HepG2 (cell line): ENCODE results near the gene SLC6A17. TPM values are rescaled to one million over a fixed set of nuclear protein-coding genes. Genes with fewer than 3 reads are reported as not detected.

Experiments used
- BHLHE40 ChIP-seq: IDR thresholded peaks from 2 replicates; pipeline ENCODE4 v1.6.1; 2011; ENCODE audit warnings: low read length, improper control_type of control experiment
- CREB1 ChIP-seq, 2 experiments: fragments of 450-650 bp in 1 of 2; IDR thresholded peaks; 2 replicates each; pipeline ENCODE4 v1.6.1; 2016 to 2017; ENCODE audit warnings: control low read depth in 1 of 2, mild to moderate bottlenecking in 1 of 2, missing compliant biosample characterization in 1 of 2, missing genetic modification characterization in 1 of 2
- HDAC6 ChIP-seq: fragments of 200-600 bp; sonication (generic); IDR thresholded peaks from 2 replicates; pipeline ENCODE4 v1.7.0; 2017; ENCODE audit warnings: mild to moderate bottlenecking, antibody characterized with exemption, low read length, low read depth
- KLF13 ChIP-seq: sonication (generic); formaldehyde crosslinking; IDR thresholded peaks from 2 replicates; pipeline ENCODE4 v1.4.0; 2020; ENCODE audit warnings: mild to moderate bottlenecking, missing genetic modification reagents
- MTF2 ChIP-seq: sonication (generic); formaldehyde crosslinking; IDR thresholded peaks from 2 replicates; pipeline ENCODE4 v1.5.0; 2020; ENCODE audit warnings: missing genetic modification reagents, borderline replicate concordance
- MYNN ChIP-seq: sonication (generic); formaldehyde crosslinking; IDR thresholded peaks from 2 replicates; pipeline ENCODE4 v1.4.0; 2020; ENCODE audit warnings: mild to moderate bottlenecking, low read depth, missing genetic modification reagents
- TSC22D2 ChIP-seq: sonication (generic); formaldehyde crosslinking; IDR thresholded peaks from 2 replicates; pipeline ENCODE4 v1.5.1; 2020; ENCODE audit warnings: missing genetic modification reagents, mild to moderate bottlenecking, borderline replicate concordance
- U2AF1 ChIP-seq: fragments of 200-400 bp; formaldehyde crosslinking; optimal IDR thresholded peaks from 2 replicates; pipeline ENCODE3; 2017; ENCODE audit warnings: mild to moderate bottlenecking, low read depth, low read length
- ZNF350 ChIP-seq: sonication (generic); formaldehyde crosslinking; IDR thresholded peaks from 2 replicates; pipeline ENCODE4 v1.4.0; 2020; ENCODE audit warnings: mild to moderate bottlenecking, low read depth, missing genetic modification reagents, borderline replicate concordance
- ZNF552 ChIP-seq: sonication (generic); formaldehyde crosslinking; IDR thresholded peaks from 2 replicates; pipeline ENCODE4 v1.9.0; 2022; ENCODE audit warnings: missing genetic modification reagents, mild to moderate bottlenecking, borderline replicate concordance
- ZNF792 ChIP-seq: IDR thresholded peaks from 2 replicates; pipeline ENCODE4 v1.6.1; 2016
- ZNF83 ChIP-seq: sonication (generic); formaldehyde crosslinking; IDR thresholded peaks from 2 replicates; pipeline ENCODE4 v1.4.0; 2020; ENCODE audit warnings: missing genetic modification reagents, mild to moderate bottlenecking, borderline replicate concordance
- ZSCAN9 ChIP-seq: IDR thresholded peaks from 2 replicates; pipeline ENCODE4 v1.6.1; 2016; ENCODE audit warnings: borderline replicate concordance
- polyA plus RNA-seq, 8 experiments: library from polyadenylated mRNA; depleted of rRNA in 3 of 8; stranded (reverse) in 7 of 8; unstranded in 1 of 8; fragments of >200 nt; fragmentation: Illumina TruSeq in 4 of 8; extraction: Trizol in 4 of 8; gene quantifications; 2 replicates each; pipeline versions ENCODE4 v1.2.1 to v1.2.3, GENCODE V29; 2011 to 2016; ENCODE audit warnings: low read depth in 4 of 8, missing spikeins in 1 of 8, mixed read lengths in 1 of 8; ENCODE audit not compliant: insufficient read depth in 1 of 8
- total RNA-seq, 5 experiments: library from RNA; depleted of rRNA; stranded (reverse); fragments of >200 nt; fragmentation: Illumina TruSeq; extraction: Trizol; gene quantifications; 2 replicates each; pipeline ENCODE4 v1.2.3, GENCODE V29; 2016; ENCODE audit warnings: low read depth in 1 of 5
- TF ChIP-seq, protein P1 (sequence below), 2 experiments: sonication (generic) in 1 of 2; formaldehyde crosslinking in 1 of 2; IDR thresholded peaks; 2 replicates each; pipeline versions ENCODE4 v1.6.1 to v1.9.0; 2014 to 2022; ENCODE audit warnings: antibody characterized with exemption in 1 of 2, borderline replicate concordance in 1 of 2, inconsistent platforms in 1 of 2, low read depth in 1 of 2, missing genetic modification reagents in 1 of 2
- TF ChIP-seq, protein P2 (sequence below): sonication (generic); formaldehyde crosslinking; IDR thresholded peaks from 2 replicates; pipeline ENCODE4 v1.8.0; 2023; ENCODE audit warnings: mild to moderate bottlenecking, missing genetic modification reagents
- TF ChIP-seq, protein P3 (sequence below): sonication (generic); formaldehyde crosslinking; IDR thresholded peaks from 2 replicates; pipeline ENCODE4 v1.4.0; 2020; ENCODE audit warnings: missing genetic modification reagents

Gene SLC6A17
- total and polyA plus RNA-seq, 2 of the 13 experiments (the other 11 are each of a cell fraction or from before 2014, with no cell fraction given) = not detected

DNA sequence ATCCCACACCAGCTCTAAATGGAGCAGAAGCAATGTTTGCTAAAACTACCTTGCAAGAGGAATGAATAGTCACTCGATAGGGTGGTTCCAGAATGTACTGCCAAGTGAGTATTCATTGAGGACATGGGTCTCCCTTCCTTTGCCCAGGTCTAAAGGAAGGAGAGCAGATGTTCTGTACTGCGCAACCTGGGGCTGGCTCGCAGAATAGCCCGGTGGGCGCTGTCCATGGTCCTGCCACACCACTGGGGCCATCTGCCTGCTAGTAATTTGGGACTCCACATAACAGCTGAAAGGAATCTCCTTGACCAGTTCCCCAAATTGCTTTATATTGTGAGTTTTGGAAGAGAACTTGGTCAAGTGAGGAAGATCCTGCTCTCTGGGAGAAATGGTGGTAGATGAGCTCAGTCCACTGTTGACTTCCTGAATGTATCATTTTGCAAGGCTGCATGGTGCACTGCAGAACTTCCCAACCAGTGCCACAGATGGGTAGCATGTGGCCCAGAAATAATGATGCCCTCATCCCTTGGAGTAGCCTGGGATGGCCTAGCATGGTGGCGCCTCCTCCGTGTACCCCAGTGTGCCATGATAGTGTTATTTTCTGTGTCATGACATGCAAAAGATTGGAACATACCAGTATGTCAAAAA lies 5.7 kb downstream of the SLC6A17 start (continued):
- TF ChIP-seq, protein P1, sequence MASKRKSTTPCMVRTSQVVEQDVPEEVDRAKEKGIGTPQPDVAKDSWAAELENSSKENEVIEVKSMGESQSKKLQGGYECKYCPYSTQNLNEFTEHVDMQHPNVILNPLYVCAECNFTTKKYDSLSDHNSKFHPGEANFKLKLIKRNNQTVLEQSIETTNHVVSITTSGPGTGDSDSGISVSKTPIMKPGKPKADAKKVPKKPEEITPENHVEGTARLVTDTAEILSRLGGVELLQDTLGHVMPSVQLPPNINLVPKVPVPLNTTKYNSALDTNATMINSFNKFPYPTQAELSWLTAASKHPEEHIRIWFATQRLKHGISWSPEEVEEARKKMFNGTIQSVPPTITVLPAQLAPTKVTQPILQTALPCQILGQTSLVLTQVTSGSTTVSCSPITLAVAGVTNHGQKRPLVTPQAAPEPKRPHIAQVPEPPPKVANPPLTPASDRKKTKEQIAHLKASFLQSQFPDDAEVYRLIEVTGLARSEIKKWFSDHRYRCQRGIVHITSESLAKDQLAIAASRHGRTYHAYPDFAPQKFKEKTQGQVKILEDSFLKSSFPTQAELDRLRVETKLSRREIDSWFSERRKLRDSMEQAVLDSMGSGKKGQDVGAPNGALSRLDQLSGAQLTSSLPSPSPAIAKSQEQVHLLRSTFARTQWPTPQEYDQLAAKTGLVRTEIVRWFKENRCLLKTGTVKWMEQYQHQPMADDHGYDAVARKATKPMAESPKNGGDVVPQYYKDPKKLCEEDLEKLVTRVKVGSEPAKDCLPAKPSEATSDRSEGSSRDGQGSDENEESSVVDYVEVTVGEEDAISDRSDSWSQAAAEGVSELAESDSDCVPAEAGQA (IDR thresholded peaks at IDR 0.05; ENCODE audit: low read depth) = no peak
- TF ChIP-seq, protein P1 (CRISPR knock-in tag; IDR thresholded peaks at IDR 0.05; ENCODE audit: borderline replicate concordance) = 0 out of 2 replicates have a peak, but pooled peaks have one; percentile 65
- TF ChIP-seq MYNN (CRISPR knock-in tag) (no peak), ZSCAN9 (peak; percentile 75; the same call in 1 of the 2 replicates), MTF2 (CRISPR knock-in tag) (no peak), ZNF350 (CRISPR knock-in tag) (no peak), ZNF83 (CRISPR knock-in tag) (no peak), TSC22D2 (peak; percentile 75; the same call in 1 of the 2 replicates), CREB1 (IDR thresholded peaks at IDR 0.05) (no peak), CREB1 (CRISPR knock-in tag; IDR thresholded peaks at IDR 0.05) (no peak), ZNF552 (CRISPR knock-in tag) (0 out of 2 replicates have a peak, but pooled peaks have one; percentile 59), KLF13 (CRISPR knock-in tag) (no peak), U2AF1 (no peak), ZNF792 (CRISPR knock-in tag) (0 out of 2 replicates have a peak, but pooled peaks have one; percentile 42), BHLHE40 (no peak), HDAC6 (no peak)
- TF ChIP-seq, protein P2, sequence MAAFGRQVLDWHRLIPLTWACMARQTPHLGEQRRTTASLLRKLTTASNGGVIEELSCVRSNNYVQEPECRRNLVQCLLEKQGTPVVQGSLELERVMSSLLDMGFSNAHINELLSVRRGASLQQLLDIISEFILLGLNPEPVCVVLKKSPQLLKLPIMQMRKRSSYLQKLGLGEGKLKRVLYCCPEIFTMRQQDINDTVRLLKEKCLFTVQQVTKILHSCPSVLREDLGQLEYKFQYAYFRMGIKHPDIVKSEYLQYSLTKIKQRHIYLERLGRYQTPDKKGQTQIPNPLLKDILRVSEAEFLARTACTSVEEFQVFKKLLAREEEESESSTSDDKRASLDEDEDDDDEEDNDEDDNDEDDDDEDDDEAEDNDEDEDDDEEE (CRISPR knock-in tag) = 0 out of 2 replicates have a peak, but pooled peaks have one; percentile 40
- TF ChIP-seq, protein P3, sequence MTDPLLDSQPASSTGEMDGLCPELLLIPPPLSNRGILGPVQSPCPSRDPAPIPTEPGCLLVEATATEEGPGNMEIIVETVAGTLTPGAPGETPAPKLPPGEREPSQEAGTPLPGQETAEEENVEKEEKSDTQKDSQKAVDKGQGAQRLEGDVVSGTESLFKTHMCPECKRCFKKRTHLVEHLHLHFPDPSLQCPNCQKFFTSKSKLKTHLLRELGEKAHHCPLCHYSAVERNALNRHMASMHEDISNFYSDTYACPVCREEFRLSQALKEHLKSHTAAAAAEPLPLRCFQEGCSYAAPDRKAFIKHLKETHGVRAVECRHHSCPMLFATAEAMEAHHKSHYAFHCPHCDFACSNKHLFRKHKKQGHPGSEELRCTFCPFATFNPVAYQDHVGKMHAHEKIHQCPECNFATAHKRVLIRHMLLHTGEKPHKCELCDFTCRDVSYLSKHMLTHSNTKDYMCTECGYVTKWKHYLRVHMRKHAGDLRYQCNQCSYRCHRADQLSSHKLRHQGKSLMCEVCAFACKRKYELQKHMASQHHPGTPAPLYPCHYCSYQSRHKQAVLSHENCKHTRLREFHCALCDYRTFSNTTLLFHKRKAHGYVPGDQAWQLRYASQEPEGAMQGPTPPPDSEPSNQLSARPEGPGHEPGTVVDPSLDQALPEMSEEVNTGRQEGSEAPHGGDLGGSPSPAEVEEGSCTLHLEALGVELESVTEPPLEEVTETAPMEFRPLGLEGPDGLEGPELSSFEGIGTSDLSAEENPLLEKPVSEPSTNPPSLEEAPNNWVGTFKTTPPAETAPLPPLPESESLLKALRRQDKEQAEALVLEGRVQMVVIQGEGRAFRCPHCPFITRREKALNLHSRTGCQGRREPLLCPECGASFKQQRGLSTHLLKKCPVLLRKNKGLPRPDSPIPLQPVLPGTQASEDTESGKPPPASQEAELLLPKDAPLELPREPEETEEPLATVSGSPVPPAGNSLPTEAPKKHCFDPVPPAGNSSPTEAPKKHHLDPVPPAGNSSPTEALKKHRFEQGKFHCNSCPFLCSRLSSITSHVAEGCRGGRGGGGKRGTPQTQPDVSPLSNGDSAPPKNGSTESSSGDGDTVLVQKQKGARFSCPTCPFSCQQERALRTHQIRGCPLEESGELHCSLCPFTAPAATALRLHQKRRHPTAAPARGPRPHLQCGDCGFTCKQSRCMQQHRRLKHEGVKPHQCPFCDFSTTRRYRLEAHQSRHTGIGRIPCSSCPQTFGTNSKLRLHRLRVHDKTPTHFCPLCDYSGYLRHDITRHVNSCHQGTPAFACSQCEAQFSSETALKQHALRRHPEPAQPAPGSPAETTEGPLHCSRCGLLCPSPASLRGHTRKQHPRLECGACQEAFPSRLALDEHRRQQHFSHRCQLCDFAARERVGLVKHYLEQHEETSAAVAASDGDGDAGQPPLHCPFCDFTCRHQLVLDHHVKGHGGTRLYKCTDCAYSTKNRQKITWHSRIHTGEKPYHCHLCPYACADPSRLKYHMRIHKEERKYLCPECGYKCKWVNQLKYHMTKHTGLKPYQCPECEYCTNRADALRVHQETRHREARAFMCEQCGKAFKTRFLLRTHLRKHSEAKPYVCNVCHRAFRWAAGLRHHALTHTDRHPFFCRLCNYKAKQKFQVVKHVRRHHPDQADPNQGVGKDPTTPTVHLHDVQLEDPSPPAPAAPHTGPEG (CRISPR knock-in tag) = no peak
